H1 (cell line): ENCODE measurements around the gene ZC3H8. TPM values are rescaled to one million over a fixed set of nuclear protein-coding genes. Genes with fewer than 3 reads are reported as not detected.

ENCODE experiments used
- CTCF ChIA-PET: fragments of 300-600 bp; sonication (Branson Sonifier 250); formaldehyde crosslinking; loops from one replicate; lab custom pipeline; 2021; ENCODE audit not compliant: partially characterized antibody; lab: Charles Lee
- POLR2A ChIA-PET: fragments of 300-600 bp; sonication (Branson Sonifier 250); formaldehyde crosslinking; loops from one replicate; lab custom pipeline; 2021; ENCODE audit warnings: inconsistent platforms; ENCODE audit not compliant: partially characterized antibody; lab: Charles Lee
- DNase-seq, 2 experiments: peaks; one replicate each; pipeline versions ENCODE4 v3.0.0 to v3.0.0-alpha.2; 2010 to 2022; ENCODE audit warnings: low spot score in 2 of 2, low read depth in 1 of 2, mixed read lengths in 1 of 2
- FAIRE-seq: peaks from 2 replicates; lab custom pipeline; 2011; peaks lifted over from hg19 to GRCh38; lab: Jason Lieb, UNC
- H2AFZ ChIP-seq: 2 replicates; pipeline ENCODE4 v1.8.1; 2012; ENCODE audit warnings: low read length, inconsistent platforms
- H2AK5ac ChIP-seq: 2 replicates; pipeline ENCODE4 v1.6.1; 2013; ENCODE audit warnings: low read depth, low read length
- H2BK120ac ChIP-seq: replicated peaks from 2 replicates; pipeline ENCODE3; 2013; ENCODE audit warnings: low read depth, low read length, inconsistent platforms
- H2BK12ac ChIP-seq: 2 replicates; pipeline ENCODE4 v1.6.1; 2013; ENCODE audit warnings: low read depth, low read length
- H2BK15ac ChIP-seq: 2 replicates; pipeline ENCODE4 v1.6.1; 2013; ENCODE audit warnings: low read length
- H2BK20ac ChIP-seq: 2 replicates; pipeline ENCODE4 v1.6.1; 2013; ENCODE audit warnings: low read length
- H2BK5ac ChIP-seq: 2 replicates; pipeline ENCODE4 v1.6.1; 2013; ENCODE audit warnings: low read depth, low read length
- H3K14ac ChIP-seq: 2 replicates; pipeline ENCODE4 v1.6.1; 2013; ENCODE audit warnings: inconsistent platforms; ENCODE audit not compliant: insufficient read length
- H3K18ac ChIP-seq: 2 replicates; pipeline ENCODE4 v1.6.1; 2013; ENCODE audit warnings: low read length; ENCODE audit errors: extremely low read depth
- H3K23ac ChIP-seq: 2 replicates; pipeline ENCODE4 v1.6.1; 2013; ENCODE audit warnings: inconsistent platforms; ENCODE audit not compliant: insufficient read length
- H3K23me2 ChIP-seq: 2 replicates; pipeline ENCODE4 v1.6.1; 2013; ENCODE audit warnings: low read depth, low read length
- H3K27ac ChIP-seq: 2 replicates; pipeline ENCODE4 v1.6.1; 2011; ENCODE audit warnings: low read depth, low read length, inconsistent platforms
- H3K27me3 ChIP-seq, 4 experiments: replicated peaks in 1 of 4; 1 replicate in 1 of 4; 2 replicates in 3 of 4; pipeline versions ENCODE4 v1.6.1 to v1.8.1; 2011 to 2013; ENCODE audit warnings: low read length in 3 of 4, mild to moderate bottlenecking in 3 of 4, inconsistent platforms in 2 of 4, mixed read lengths in 2 of 4, moderate library complexity in 1 of 4; ENCODE audit not compliant: control insufficient read depth in 3 of 4, insufficient read depth in 3 of 4; ENCODE audit errors: extremely low read depth in 1 of 4
- H3K36me3 ChIP-seq, 4 experiments: 2 replicates each; pipeline versions ENCODE4 v1.6.1 to v1.8.1; 2011 to 2013; ENCODE audit warnings: mild to moderate bottlenecking in 4 of 4, low read length in 3 of 4, moderate library complexity in 2 of 4, control low read depth in 1 of 4, inconsistent platforms in 1 of 4; ENCODE audit not compliant: insufficient read depth in 4 of 4, control insufficient read depth in 2 of 4
- H3K4ac ChIP-seq: replicated peaks from 2 replicates; pipeline ENCODE3; 2013; ENCODE audit warnings: low read length, low read depth, mixed read lengths, inconsistent platforms; ENCODE audit not compliant: insufficient read length
- H3K4me1 ChIP-seq, 4 experiments: replicated peaks in 1 of 4; 1 replicate in 1 of 4; 2 replicates in 3 of 4; pipeline versions ENCODE4 v1.6.1 to v1.8.1; 2011 to 2013; ENCODE audit warnings: low read length in 3 of 4, inconsistent platforms in 2 of 4, mixed read lengths in 1 of 4; ENCODE audit not compliant: insufficient read depth in 4 of 4, control insufficient read depth in 3 of 4
- H3K4me2 ChIP-seq, 2 experiments: 2 replicates each; pipeline versions ENCODE4 v1.6.1 to v1.8.1; 2011 to 2013; ENCODE audit warnings: low read depth in 2 of 2, low read length in 2 of 2, control low read depth in 1 of 2, inconsistent platforms in 1 of 2, mild to moderate bottlenecking in 1 of 2; ENCODE audit not compliant: insufficient read depth in 1 of 2
- H3K4me3 ChIP-seq, 4 experiments: fragments of 200-600, 300-600 bp in 1 of 4; sonication (generic), shearing (Covaris generic), sonication (Bioruptor Twin) in 1 of 4; 2 replicates each; pipeline versions ENCODE4 v1.5.1 to v1.8.1; 2011 to 2016; ENCODE audit warnings: low read length in 4 of 4, low read depth in 3 of 4, control low read depth in 2 of 4, inconsistent platforms in 2 of 4, mild to moderate bottlenecking in 2 of 4, mixed read lengths in 1 of 4, moderate library complexity in 1 of 4; ENCODE audit not compliant: insufficient read depth in 2 of 4; ENCODE audit errors: extremely low read depth in 1 of 4
- H3K56ac ChIP-seq: replicated peaks from 2 replicates; pipeline ENCODE3; 2013; ENCODE audit warnings: low read depth, mild to moderate bottlenecking, mixed read lengths, low read length, inconsistent platforms; ENCODE audit not compliant: insufficient read length
- H3K79me1 ChIP-seq: 2 replicates; pipeline ENCODE4 v1.6.1; 2013; ENCODE audit warnings: low read depth, low read length, control low read depth
- H3K79me2 ChIP-seq, 2 experiments: 2 replicates each; pipeline versions ENCODE4 v1.6.1 to v1.8.1; 2012 to 2013; ENCODE audit warnings: low read length in 2 of 2, mild to moderate bottlenecking in 2 of 2, inconsistent platforms in 1 of 2; ENCODE audit not compliant: insufficient read depth in 2 of 2, control insufficient read depth in 1 of 2
- H3K9ac ChIP-seq, 4 experiments: replicated peaks in 1 of 4; 1 replicate in 1 of 4; 2 replicates in 3 of 4; pipeline versions ENCODE4 v1.6.1 to v1.8.1; 2011 to 2013; ENCODE audit warnings: low read depth in 3 of 4, low read length in 3 of 4, control low read depth in 2 of 4, mild to moderate bottlenecking in 2 of 4, moderate library complexity in 2 of 4, inconsistent platforms in 1 of 4; ENCODE audit errors: extremely low read depth in 1 of 4
- H3K9me3 ChIP-seq, 2 experiments: 2 replicates each; pipeline versions ENCODE4 v1.6.1 to v1.8.1; 2012 to 2013; ENCODE audit warnings: mild to moderate bottlenecking in 2 of 2, moderate library complexity in 2 of 2, control low read depth in 1 of 2, inconsistent platforms in 1 of 2, low read depth in 1 of 2, low read length in 1 of 2, mixed read lengths in 1 of 2; ENCODE audit not compliant: insufficient read depth in 2 of 2
- H4K20me1 ChIP-seq, 2 experiments: replicated peaks in 1 of 2; 2 replicates each; pipeline versions ENCODE3 to v1.8.1; 2011 to 2013; ENCODE audit warnings: inconsistent platforms in 2 of 2, low read length in 2 of 2, mild to moderate bottlenecking in 1 of 2; ENCODE audit not compliant: insufficient read depth in 2 of 2, control insufficient read depth in 1 of 2
- H4K5ac ChIP-seq: 2 replicates; pipeline ENCODE4 v1.6.1; 2013; ENCODE audit warnings: low read length, low read depth, mixed read lengths, inconsistent platforms; ENCODE audit not compliant: insufficient read length
- H4K8ac ChIP-seq: 2 replicates; pipeline ENCODE4 v1.8.0; 2013; ENCODE audit warnings: mild to moderate bottlenecking, moderate library complexity, low read length, inconsistent platforms; ENCODE audit not compliant: insufficient read depth; ENCODE audit errors: extremely low read depth
- H4K91ac ChIP-seq: replicated peaks from 2 replicates; pipeline ENCODE3; 2013; ENCODE audit warnings: low read length, mixed read lengths, inconsistent platforms; ENCODE audit not compliant: insufficient read length
- POU5F1 ChIP-seq: IDR thresholded peaks from 2 replicates; pipeline ENCODE4 v1.6.1; 2011; ENCODE audit warnings: low read depth, mild to moderate bottlenecking, low read length, moderate library complexity
- RXRA ChIP-seq: IDR thresholded peaks from 2 replicates; pipeline ENCODE4 v1.6.1; 2011; ENCODE audit warnings: low read depth, mild to moderate bottlenecking, low read length, moderate library complexity; ENCODE audit not compliant: insufficient read depth
- WGBS, 2 experiments: shearing (Covaris generic) in 1 of 2; methylation state at CpG; one replicate each; pipeline versions ENCODE4 v1.1.6 to v1.1.7; 2013 to 2015; ENCODE audit warnings: low lambda C conversion rate in 2 of 2, mixed read lengths in 2 of 2, inconsistent platforms in 1 of 2, low coverage in 1 of 2, missing lambda C conversion rate in 1 of 2; ENCODE audit not compliant: insufficient replicate concordance in 2 of 2, insufficient coverage in 1 of 2, insufficient read length in 1 of 2; ENCODE audit errors: extremely low coverage in 1 of 2, missing lambda C conversion rate in 1 of 2; 5-methylcytosine and 5-hydroxymethylcytosine counted together
- polyA plus RNA-seq, 7 experiments: library from polyadenylated mRNA; depleted of rRNA in 3 of 7; stranded (reverse) in 5 of 7; unstranded in 2 of 7; fragments of >200 nt in 5 of 7; fragments of 200-250 nt in 2 of 7; gene quantifications; 1 replicate in 5 of 7; 2 replicates in 1 of 7; 4 replicates in 1 of 7; pipeline versions ENCODE4 v1.2.1 to v1.2.3, GENCODE V29; 2011 to 2013; ENCODE audit warnings: missing spikeins in 2 of 7, mixed read lengths in 2 of 7
- total RNA-seq: library from RNA; stranded (reverse); fragmentation: NEBNext Ultra II Directional; extraction: Animal tissue kit (Norgen Biotek cat#: 25700); gene quantifications from 2 replicates; pipeline ENCODE4 v1.2.1, GENCODE V29; 2021

Gene ZC3H8
- total and polyA plus RNA-seq, 2 of the 8 experiments (the other 6 are each of a cell fraction or from before 2014, with no cell fraction given) = 1.9 to 7.1 TPM

DNA sequence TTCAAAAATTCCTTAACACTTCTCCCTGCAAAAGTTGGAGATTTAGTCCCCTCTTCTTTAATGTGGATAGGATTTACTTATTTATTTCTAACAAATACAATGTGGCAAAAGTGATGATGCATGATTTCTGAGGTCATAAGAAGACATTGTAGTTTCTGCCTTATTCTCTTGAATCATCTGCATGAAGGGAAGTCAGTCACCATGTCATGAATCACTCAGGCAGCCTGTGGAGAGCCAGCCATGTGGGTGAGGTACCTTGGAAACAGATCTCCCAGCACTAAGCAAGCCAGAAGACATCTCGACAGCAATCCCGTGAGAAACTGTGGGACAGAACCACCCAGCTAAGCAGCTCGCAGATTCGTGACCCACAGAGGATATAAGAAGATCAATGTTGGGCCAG, 2.7 kb upstream of the ZC3H8 start:
- TF ChIP-seq RXRA (no peak), POU5F1 (no peak)
- 90% methylated on average over 4 of the region's 4 CpGs; no CpG with 5 or more reads in 1 of the 2 experiments for WGBS, 2 experiments
- H3K23me2 ChIP-seq = no peaks in the 10 kb centered on the region; the same call in 1 of the 2 replicates
- no peak overlapping the region for H4K91ac ChIP-seq
- no peak overlapping the region for H2BK120ac ChIP-seq
- H3K79me2 ChIP-seq = no peaks in the 10 kb centered on the region
- ChIA-PET CTCF (no interaction called here), POLR2A (interaction anchor here (3.2 kb wide), 1 partner anchor 16 kb away, joined by 16 read pairs; no protein-coding TSS in a partner anchor)
- no peak overlapping the region for H3K14ac ChIP-seq
- no peak overlapping the region for H2BK12ac ChIP-seq
- H4K5ac ChIP-seq = no peak overlapping the region
- peaks cover 0 to 4% (median 0%) of the 10 kb centered on the region in 4 experiments; a peak in 2 of 7 replicates for H3K4me1 ChIP-seq
- H3K56ac ChIP-seq = no peak overlapping the region
- no peak overlapping the region for H3K27ac ChIP-seq
- H3K79me1 ChIP-seq = no peaks in the 10 kb centered on the region
- peaks cover 0 to 4% of the 10 kb centered on the region in 2 experiments; a peak in 1 of 4 replicates for H3K9me3 ChIP-seq
- no peak for DNase-seq
- H3K4ac ChIP-seq = no peak overlapping the region
- H3K23ac ChIP-seq = no peak overlapping the region
- H2AK5ac ChIP-seq = no peak overlapping the region
- no peak overlapping the region for H4K8ac ChIP-seq
- no peak overlapping the region for H3K18ac ChIP-seq
- no peak overlapping the region for H3K9ac ChIP-seq
- H3K36me3 ChIP-seq = no peaks in the 10 kb centered on the region
- H2BK20ac ChIP-seq = no peak overlapping the region
- no peak for FAIRE-seq
- no peaks in the 10 kb centered on the region for H3K27me3 ChIP-seq
- no peak overlapping the region for H2BK5ac ChIP-seq
- H4K20me1 ChIP-seq = no peaks in the 10 kb centered on the region
- H2BK15ac ChIP-seq = no peak overlapping the region
- H2AFZ ChIP-seq = no peak overlapping the region
- no peak overlapping the region for H3K4me2 ChIP-seq
- H3K4me3 ChIP-seq = no peak overlapping the region
